Activated naive CD4-positive, alpha-beta T cell treated with anti-CD3 and anti-CD28 coated beads, Interleukin-2, amount 50 U/mL, for 24 hours (primary cell): ENCODE results near the gene MYO3B.
"Not testable (repeated sequence)": the region's sequence is repeated elsewhere in the genome, so short reads cannot be mapped to it uniquely, and the experiment has no call there.

Source experiments
- H3K27ac Mint-ChIP-seq: one replicate; pipeline ENCODE4 v1.8.0; 2021; ENCODE audit warnings: mild to moderate bottlenecking, mixed read lengths
- H3K27me3 Mint-ChIP-seq: one replicate; pipeline ENCODE4 v1.8.0; 2021; ENCODE audit warnings: mixed read lengths
- H3K36me3 Mint-ChIP-seq: one replicate; pipeline ENCODE4 v1.8.0; 2021; ENCODE audit warnings: mixed read lengths
- H3K4me1 Mint-ChIP-seq: one replicate; pipeline ENCODE4 v1.8.0; 2021; ENCODE audit warnings: mixed read lengths
- H3K4me3 Mint-ChIP-seq: one replicate; pipeline ENCODE4 v1.8.0; 2021; ENCODE audit warnings: mild to moderate bottlenecking, mixed read lengths
- H3K9me3 Mint-ChIP-seq: one replicate; pipeline ENCODE4 v1.8.0; 2021; ENCODE audit warnings: mixed read lengths

MYO3B gene

DNA sequence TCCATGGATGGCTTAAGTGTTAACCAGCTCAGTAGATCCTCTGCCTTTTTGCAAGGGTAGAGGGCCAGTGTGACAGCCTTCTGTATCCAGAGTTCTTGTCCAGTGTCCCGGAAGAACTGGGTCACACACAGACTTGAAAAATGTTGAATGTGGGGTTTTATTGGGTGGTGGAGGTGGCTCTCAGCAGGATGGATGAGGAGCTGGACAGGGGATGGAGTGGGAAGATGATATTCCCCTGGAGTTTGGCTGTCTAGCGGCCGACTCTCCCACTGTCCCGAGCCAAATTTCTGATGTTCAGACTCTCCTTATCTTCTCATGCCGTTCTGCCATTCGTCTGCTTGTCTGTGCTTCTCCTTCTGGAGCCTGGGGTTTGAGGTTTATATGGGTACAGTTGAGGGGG is 72.6 kb downstream of the MYO3B start:
- Mint-ChIP-seq H3K27ac (no peak overlapping the region), H3K4me3 (no peak overlapping the region), H3K36me3 (no peaks in the 10 kb centered on the region), H3K9me3 (no peaks in the 10 kb centered on the region), H3K4me1 (no peaks in the 10 kb centered on the region), H3K27me3 (peaks cover 20% of the 10 kb centered on the region)

DNA sequence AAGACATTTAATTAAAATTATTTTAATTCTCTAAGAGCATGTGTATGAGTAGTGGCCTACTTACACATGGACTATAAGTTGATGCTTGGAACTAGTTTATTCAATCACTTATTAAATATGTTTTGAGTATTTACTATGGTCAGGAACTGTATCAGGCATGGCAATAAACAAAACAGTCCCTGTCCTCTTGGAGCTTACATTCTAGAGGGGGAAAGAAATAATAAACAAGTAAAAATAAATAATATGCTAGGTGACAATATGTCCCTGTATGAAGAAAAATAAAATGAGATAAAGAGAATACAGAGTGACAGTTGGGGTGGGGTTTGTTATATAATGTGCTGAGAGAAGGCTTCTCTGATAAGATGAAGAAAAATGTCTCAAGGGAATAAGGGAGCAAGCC is 74.5 kb downstream of the MYO3B start:
- Mint-ChIP-seq H3K36me3 (no peaks in the 10 kb centered on the region), H3K27ac (no peak overlapping the region), H3K9me3 (peaks cover 10% of the 10 kb centered on the region), H3K27me3 (peaks cover 27% of the 10 kb centered on the region), H3K4me3 (no peak overlapping the region), H3K4me1 (no peaks in the 10 kb centered on the region)

DNA sequence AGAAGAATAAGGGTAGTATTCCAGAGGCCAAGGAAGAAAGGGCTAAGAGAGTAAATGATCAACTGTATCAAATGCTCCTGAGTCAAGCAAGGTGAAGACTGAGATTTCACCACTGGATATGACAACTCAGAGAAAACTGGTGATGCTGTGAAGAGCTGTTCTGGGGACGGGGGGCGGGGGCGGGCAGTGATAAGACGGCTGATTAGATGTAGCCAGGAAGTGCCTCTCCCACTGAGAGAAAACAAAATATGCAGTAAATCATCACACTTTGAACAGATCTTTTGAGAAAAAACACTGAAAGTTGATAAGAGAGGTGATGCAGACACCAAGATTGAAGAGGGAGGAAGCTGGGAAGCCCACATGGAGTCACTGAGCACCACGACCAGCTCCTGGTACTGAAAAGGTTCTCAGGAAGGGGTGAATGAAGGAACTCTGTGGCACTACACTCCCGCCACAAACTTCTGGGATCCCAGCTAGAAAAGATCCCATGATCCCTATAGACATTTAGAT is 75.8 kb downstream of the MYO3B start:
- Mint-ChIP-seq H3K27ac (no peak overlapping the region), H3K4me1 (no peaks in the 10 kb centered on the region), H3K4me3 (no peak overlapping the region), H3K36me3 (no peaks in the 10 kb centered on the region), H3K27me3 (peaks cover 29% of the 10 kb centered on the region), H3K9me3 (peaks cover 13% of the 10 kb centered on the region)

DNA sequence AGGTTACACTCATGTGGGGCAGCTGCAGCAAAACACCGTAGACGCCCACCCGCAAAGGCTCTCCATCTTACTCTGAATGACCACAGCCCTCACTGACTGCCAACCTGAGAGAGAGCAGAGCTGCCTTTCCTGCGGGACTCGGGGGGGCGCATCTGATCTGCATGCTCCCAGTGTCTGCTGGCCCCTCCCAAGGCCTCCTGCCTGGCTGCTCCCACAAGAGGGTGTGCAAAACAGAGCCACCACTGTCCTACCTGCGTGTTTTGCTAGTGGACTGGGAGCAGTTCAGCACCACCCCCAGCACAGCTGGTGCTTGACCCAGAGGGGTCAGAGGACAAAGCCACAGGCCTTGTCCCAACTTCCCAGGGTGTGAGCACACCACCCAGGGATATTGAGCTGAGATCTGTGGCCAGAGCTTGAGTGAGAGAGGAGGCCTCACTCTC is 76.4 kb downstream of the MYO3B start:
- H3K27me3 Mint-ChIP-seq, result peaks cover 29% of the 10 kb centered on the region
- H3K36me3 Mint-ChIP-seq, result no peaks in the 10 kb centered on the region
- no peak overlapping the region for H3K27ac Mint-ChIP-seq
- H3K4me1 Mint-ChIP-seq, result no peaks in the 10 kb centered on the region
- H3K9me3 Mint-ChIP-seq, result peaks cover 13% of the 10 kb centered on the region
- no peak overlapping the region for H3K4me3 Mint-ChIP-seq

DNA sequence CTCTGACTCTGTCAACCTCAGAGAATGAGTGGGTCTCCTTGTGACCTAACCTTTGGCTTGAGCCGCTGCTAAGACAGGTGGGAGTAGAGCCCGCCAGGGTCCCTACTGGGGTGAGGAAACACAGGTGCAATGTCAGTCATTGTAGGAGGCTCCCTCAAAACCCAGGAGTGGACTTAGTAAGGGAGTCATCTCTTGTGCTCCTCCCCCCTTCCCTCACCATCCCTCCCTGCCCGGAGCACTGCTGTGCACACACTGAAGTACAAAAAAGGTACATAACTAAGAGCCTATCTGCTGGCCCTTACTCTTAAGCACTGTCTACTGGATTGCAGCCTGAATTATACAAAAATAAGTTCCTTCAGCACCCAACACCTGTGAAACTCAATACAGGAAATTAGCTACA is 77.2 kb downstream of the MYO3B start:
- no peaks in the 10 kb centered on the region for H3K36me3 Mint-ChIP-seq
- no peak overlapping the region for H3K4me3 Mint-ChIP-seq
- H3K27me3 Mint-ChIP-seq, result peaks cover 26% of the 10 kb centered on the region
- no peaks in the 10 kb centered on the region for H3K4me1 Mint-ChIP-seq
- H3K27ac Mint-ChIP-seq, result no peak overlapping the region
- peaks cover 13% of the 10 kb centered on the region for H3K9me3 Mint-ChIP-seq

DNA sequence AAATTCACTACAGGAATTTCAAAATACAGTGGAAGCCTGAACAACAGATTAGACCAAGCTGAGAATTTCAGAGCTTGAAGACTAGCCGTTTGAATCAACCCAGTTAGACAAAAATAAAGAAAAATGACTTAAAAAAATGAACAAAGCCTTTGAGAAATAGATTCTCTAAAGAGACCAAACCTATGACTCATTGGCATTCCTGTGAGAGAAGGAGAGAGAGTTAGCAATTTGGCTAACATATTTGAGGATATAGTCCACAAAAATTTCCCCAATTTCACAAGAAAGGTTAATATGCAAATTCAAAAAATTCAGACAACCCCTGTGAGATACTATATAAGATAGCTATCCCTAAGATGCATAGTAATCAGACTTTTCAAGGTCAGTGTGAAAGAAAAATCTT is 78.0 kb downstream of the MYO3B start:
- Mint-ChIP-seq H3K27me3 (peaks cover 26% of the 10 kb centered on the region), H3K27ac (no peak overlapping the region), H3K4me1 (no peaks in the 10 kb centered on the region), H3K36me3 (no peaks in the 10 kb centered on the region), H3K9me3 (peaks cover 13% of the 10 kb centered on the region), H3K4me3 (no peak overlapping the region)

DNA sequence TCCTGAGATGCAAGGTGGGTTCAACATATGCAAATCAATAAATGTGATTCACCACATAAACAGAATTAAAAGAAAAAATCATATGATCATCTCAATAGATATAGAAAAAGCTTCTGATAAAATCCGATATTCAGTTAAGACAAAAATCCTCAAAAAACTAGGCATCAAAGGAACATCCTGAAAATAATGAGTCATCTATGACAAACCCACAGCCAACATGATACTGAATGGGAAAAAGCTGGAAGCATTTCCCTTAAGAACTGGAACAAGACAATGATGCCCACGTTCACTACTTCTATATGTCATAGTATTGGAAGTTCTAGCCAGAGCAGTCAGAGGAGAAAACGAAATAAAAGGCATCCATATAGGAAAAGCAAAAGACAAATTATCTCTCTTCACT is 80.4 kb downstream of the MYO3B start:
- H3K4me3 Mint-ChIP-seq, result no peak overlapping the region
- no peak overlapping the region for H3K27ac Mint-ChIP-seq
- no peaks in the 10 kb centered on the region for H3K36me3 Mint-ChIP-seq
- H3K27me3 Mint-ChIP-seq, result peaks cover 22% of the 10 kb centered on the region
- H3K9me3 Mint-ChIP-seq, result peaks cover 18% of the 10 kb centered on the region
- H3K4me1 Mint-ChIP-seq, result no peaks in the 10 kb centered on the region

DNA sequence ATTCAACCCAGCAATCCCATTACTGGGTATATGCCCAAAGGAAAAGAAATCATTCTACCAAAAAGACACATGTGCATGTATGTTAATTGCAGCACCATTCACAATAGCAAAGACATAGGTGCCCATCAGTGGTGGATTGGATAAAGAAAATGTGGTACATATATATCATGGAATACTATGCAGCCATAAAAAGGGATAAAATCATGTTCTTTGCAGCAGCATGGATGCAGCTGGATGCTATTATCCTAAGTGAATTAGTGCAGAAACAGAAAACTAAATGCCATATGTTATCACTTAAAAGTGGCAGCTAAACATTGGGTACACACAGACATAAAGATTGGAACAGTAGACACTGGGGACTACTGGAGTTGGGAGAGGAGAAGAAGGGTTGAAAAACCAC is 82.2 kb downstream of the MYO3B start:
- Mint-ChIP-seq H3K4me1 (no peaks in the 10 kb centered on the region), H3K9me3 (peaks cover 18% of the 10 kb centered on the region), H3K27ac (no peak overlapping the region), H3K4me3 (no peak overlapping the region), H3K36me3 (no peaks in the 10 kb centered on the region), H3K27me3 (peaks cover 14% of the 10 kb centered on the region)

DNA sequence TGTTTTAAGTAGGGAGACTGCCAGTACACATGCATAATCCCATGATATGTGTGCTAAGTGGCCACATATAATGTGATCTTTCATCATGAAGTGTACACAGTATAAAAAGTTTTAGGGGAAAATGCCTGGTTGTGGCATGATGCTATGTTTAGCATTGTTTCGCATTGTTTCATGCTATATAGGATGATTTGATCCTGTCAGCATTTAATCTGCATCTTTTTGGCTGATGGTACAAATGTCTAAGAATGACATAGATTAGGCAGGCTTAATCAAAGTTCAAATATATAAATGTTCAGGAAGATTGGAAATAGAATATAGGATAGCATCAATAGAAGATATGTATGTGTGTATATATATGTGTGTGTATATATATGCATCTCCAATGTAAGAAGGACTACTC is 83.6 kb downstream of the MYO3B start:
- no peaks in the 10 kb centered on the region for H3K4me1 Mint-ChIP-seq
- no peak overlapping the region for H3K27ac Mint-ChIP-seq
- H3K27me3 Mint-ChIP-seq, result peaks cover 5% of the 10 kb centered on the region
- H3K4me3 Mint-ChIP-seq, result no peak overlapping the region
- peaks cover 17% of the 10 kb centered on the region for H3K9me3 Mint-ChIP-seq
- no peaks in the 10 kb centered on the region for H3K36me3 Mint-ChIP-seq

DNA sequence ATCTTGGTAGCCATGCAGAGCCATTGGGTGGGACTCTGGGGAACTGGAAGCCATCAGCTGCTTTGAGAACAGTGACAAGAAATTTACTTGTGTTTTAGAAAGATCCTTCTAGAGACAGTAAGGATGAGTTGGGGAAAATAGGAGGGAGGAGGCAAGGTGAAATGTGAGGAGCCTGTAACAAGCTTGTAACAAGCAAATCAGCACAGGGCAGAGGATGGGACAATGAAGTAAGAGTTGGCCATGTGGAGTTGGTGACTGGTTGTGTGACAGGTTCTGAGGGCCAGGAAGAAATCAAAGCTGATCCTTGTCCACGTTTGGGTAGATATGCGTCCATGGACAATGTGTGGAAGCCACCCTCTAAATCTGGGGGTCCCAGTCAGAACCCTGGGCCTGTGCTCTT is 84.4 kb downstream of the MYO3B start:
- no peaks in the 10 kb centered on the region for H3K4me1 Mint-ChIP-seq
- no peak overlapping the region for H3K4me3 Mint-ChIP-seq
- no peak overlapping the region for H3K27ac Mint-ChIP-seq
- peaks cover 9% of the 10 kb centered on the region for H3K9me3 Mint-ChIP-seq
- no peaks in the 10 kb centered on the region for H3K36me3 Mint-ChIP-seq
- peaks cover 2% of the 10 kb centered on the region for H3K27me3 Mint-ChIP-seq

DNA sequence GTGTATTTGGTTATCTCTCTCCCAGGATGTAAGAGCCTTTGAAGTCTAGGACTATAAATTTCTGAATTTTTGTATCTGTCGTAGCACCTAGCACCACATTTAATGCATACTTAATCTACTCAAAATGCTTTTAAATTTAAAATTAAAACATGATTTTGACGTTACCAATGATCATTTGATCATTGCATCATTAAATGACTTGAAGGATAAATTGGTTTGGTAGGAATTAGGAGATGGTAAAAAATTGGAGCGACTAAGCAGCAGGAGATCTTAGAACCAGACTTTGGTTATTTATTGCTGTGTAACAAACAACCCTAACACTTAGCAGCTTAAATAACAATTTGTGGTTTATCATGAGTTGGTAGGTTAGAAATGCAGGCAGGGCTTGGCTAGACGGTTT is 84.9 kb downstream of the MYO3B start:
- Mint-ChIP-seq H3K4me3 (no peak overlapping the region), H3K27ac (no peak overlapping the region), H3K4me1 (no peaks in the 10 kb centered on the region), H3K27me3 (no peaks in the 10 kb centered on the region), H3K9me3 (peaks cover 5% of the 10 kb centered on the region), H3K36me3 (no peaks in the 10 kb centered on the region)

DNA sequence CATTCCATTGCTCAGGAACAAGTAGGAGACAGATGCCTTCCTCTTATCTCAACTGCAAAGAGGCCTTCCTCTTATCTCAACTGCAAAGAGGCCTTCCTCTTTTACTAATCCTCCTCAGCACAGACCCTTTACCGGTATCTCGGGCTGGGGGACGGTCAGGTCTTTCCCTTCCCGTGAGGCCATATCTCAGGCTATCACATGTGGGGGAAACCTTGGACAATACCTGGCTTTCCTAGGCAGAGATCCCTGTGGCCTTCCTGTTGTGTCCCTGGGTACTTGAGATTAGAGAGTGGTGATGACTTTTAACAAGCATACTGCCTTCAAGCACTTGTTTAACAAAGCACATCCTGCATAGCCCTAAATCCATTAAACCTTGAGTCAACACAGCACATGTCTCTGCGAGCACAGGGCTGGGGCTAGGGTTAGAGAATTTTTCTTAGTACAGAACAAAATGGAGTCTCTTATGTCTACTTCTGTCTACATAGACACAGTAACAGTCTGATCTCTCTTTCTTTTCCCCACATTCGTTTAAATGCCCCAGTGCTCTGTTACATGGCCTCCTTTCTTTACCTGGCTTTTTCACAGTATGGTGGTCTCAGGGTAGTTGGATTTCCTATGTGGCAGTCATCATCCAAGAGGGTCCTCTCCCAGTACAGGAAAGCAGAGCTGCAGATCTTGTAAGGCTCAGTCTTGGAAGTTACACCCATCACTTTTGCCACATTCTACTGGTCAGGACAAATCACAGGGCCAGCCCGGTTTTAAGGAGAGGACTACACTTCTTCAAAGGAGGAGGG is 86.0 kb downstream of the MYO3B start:
- not testable (repeated sequence) for H3K4me1 Mint-ChIP-seq, H3K4me3 Mint-ChIP-seq

DNA sequence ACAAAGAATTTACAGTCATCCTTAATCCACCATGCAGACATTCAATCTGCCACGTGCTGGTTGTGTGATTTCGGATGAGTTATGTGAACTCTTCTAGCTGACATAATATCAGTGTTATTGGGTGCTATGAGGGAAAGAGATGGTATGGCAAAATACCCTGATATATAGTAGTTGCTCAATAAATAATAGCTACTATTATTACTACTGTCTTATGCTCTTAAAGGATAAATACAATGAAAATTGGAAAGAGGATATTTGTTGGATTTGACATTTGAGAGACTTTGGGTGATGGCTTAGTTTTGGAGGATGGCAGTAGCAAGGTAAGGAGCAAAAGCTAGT is 86.5 kb downstream of the MYO3B start:
- H3K36me3 Mint-ChIP-seq, result no peaks in the 10 kb centered on the region
- no peak overlapping the region for H3K4me3 Mint-ChIP-seq
- H3K4me1 Mint-ChIP-seq, result no peaks in the 10 kb centered on the region
- H3K27ac Mint-ChIP-seq, result no peak overlapping the region
- peaks cover 5% of the 10 kb centered on the region for H3K9me3 Mint-ChIP-seq
- H3K27me3 Mint-ChIP-seq, result no peaks in the 10 kb centered on the region

More for the DNA sequence above, 86.0 kb downstream of the MYO3B start:
- not testable (repeated sequence) for H3K27ac Mint-ChIP-seq, H3K36me3 Mint-ChIP-seq, H3K9me3 Mint-ChIP-seq, H3K27me3 Mint-ChIP-seq

DNA sequence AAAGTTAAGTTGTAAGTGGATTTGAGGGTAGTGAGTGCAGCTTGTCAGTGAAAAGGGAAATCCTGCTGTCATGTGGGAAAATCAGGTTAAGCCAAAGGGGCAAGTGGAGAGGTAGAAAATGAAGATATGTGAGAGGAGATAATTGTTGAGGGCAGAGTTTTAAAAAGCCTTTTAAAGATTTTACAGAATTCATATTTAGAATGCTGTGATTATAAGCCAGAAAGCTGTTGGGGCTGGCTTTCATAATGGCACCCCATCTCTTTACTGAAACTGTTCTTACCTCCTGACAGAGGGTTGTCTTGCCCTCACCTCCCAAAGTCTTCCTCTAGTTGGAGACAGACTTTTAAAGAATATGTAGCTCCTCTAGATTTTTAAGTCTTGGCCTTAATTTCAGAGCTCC is 86.9 kb downstream of the MYO3B start:
- peaks cover 5% of the 10 kb centered on the region for H3K9me3 Mint-ChIP-seq
- no peaks in the 10 kb centered on the region for H3K27me3 Mint-ChIP-seq
- no peaks in the 10 kb centered on the region for H3K4me1 Mint-ChIP-seq
- no peak overlapping the region for H3K27ac Mint-ChIP-seq
- H3K4me3 Mint-ChIP-seq, result no peak overlapping the region
- no peaks in the 10 kb centered on the region for H3K36me3 Mint-ChIP-seq

DNA sequence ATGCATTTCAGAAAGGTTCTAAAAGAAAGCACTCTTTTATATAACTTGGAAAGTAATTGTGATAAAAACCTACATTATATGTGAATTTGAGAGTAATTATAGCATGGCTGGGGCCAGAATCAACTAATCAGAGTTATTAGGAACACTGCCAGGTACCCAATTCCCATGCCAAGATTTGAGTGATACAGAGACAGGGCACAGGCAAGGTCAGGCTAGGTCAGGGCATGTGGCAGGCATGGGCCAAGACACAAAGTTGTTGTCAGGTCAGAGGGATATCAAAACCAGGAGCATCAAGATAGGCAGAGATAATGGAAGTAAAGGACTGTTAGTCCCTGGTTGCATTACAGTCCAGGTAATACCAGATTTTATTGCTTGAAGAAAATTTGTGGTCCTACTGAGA is 87.4 kb downstream of the MYO3B start:
- H3K4me3 Mint-ChIP-seq, result no peak overlapping the region

DNA sequence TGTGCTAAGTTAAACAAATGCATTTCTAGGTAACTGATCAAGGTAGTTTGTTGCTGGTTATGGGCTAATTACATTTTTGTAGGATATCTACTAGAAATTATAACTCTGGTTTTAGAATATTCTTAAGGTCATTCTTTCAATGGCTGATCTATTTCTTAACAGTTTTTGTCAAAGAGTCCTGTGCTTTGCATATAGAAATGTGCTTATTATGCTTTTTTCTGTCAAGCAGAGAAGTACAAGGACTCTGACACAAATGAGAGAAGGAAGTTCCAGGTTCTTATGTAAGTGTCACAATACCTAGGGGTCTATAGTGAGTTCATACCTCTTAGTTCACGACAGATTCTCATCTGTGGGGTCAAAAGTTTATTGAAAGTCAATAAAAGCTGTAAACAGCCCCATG is 88.4 kb downstream of the MYO3B start:
- H3K27ac Mint-ChIP-seq, result no peak overlapping the region
- H3K27me3 Mint-ChIP-seq, result no peaks in the 10 kb centered on the region
- H3K36me3 Mint-ChIP-seq, result no peaks in the 10 kb centered on the region
- peaks cover 5% of the 10 kb centered on the region for H3K9me3 Mint-ChIP-seq
- H3K4me3 Mint-ChIP-seq, result no peak overlapping the region
- no peaks in the 10 kb centered on the region for H3K4me1 Mint-ChIP-seq

More for the DNA sequence above, 87.4 kb downstream of the MYO3B start:
- Mint-ChIP-seq H3K27ac (no peak overlapping the region), H3K9me3 (peaks cover 5% of the 10 kb centered on the region), H3K4me1 (no peaks in the 10 kb centered on the region), H3K27me3 (no peaks in the 10 kb centered on the region), H3K36me3 (no peaks in the 10 kb centered on the region)

DNA sequence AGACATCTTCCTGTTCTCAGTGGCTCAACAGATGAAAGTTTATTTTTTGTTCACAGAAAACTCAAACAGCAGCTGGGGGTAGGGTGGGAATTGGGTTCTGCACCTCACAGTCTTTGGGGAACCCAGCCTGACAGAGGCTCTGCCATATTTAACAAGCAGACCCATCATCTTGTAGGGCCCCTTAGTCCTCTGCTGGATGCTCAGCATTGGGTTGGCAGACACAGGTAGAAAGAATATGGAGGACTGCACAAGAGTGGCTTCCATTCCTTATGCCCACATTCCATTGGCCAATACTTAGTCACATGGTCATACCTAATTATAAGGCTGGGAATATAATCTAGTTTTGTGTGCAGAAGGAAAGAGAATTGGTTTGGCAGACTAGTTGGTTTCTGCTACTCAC is 89.1 kb downstream of the MYO3B start:
- Mint-ChIP-seq H3K9me3 (no peaks in the 10 kb centered on the region), H3K27ac (no peak overlapping the region), H3K36me3 (no peaks in the 10 kb centered on the region), H3K4me3 (no peak overlapping the region), H3K27me3 (no peaks in the 10 kb centered on the region), H3K4me1 (no peaks in the 10 kb centered on the region)
